HEK293 (cell line): ENCODE data around the gene SOAT2.

Source experiments
- CTCF ChIP-seq: fragments of 450-650 bp; formaldehyde crosslinking; IDR thresholded peaks from 2 replicates; pipeline ENCODE4 v1.5.1; 2016; ENCODE audit warnings: missing biosample characterization, missing genetic modification characterization
- EGR2 ChIP-seq: fragments of 450-650 bp; formaldehyde crosslinking; IDR thresholded peaks from 2 replicates; pipeline ENCODE4 v1.5.1; 2016; ENCODE audit warnings: low read depth, missing biosample characterization, missing genetic modification characterization
- KLF1 ChIP-seq: fragments of 450-650 bp; formaldehyde crosslinking; IDR thresholded peaks from 2 replicates; pipeline ENCODE4 v1.5.1; 2016; ENCODE audit warnings: missing biosample characterization, missing genetic modification characterization
- MZF1 ChIP-seq: fragments of 450-650 bp; formaldehyde crosslinking; IDR thresholded peaks from 2 replicates; pipeline ENCODE4 v1.5.1; 2017; ENCODE audit warnings: missing biosample characterization, missing genetic modification characterization, borderline replicate concordance
- ZBTB1 ChIP-seq: fragments of 450-650 bp; formaldehyde crosslinking; IDR thresholded peaks from 2 replicates; pipeline ENCODE4 v1.5.1; 2016; ENCODE audit warnings: missing biosample characterization, missing genetic modification characterization
- ZBTB17 ChIP-seq: fragments of 450-650 bp; formaldehyde crosslinking; IDR thresholded peaks from 2 replicates; pipeline ENCODE4 v1.5.1; 2016; ENCODE audit warnings: missing biosample characterization, missing genetic modification characterization
- ZNF19 ChIP-seq: fragments of 450-650 bp; formaldehyde crosslinking; IDR thresholded peaks from 2 replicates; pipeline ENCODE4; 2016; ENCODE audit warnings: missing biosample characterization, missing genetic modification characterization, low read depth
- ZNF311 ChIP-seq: fragments of 450-650 bp; formaldehyde crosslinking; IDR thresholded peaks from 2 replicates; pipeline ENCODE4 v1.5.1; 2017; ENCODE audit warnings: missing biosample characterization, missing genetic modification characterization, borderline replicate concordance
- TF ChIP-seq, protein P1 (sequence below): fragments of 450-650 bp; formaldehyde crosslinking; IDR thresholded peaks from 2 replicates; pipeline ENCODE4 v1.5.1; 2016; ENCODE audit warnings: missing biosample characterization, missing genetic modification characterization

DNA sequence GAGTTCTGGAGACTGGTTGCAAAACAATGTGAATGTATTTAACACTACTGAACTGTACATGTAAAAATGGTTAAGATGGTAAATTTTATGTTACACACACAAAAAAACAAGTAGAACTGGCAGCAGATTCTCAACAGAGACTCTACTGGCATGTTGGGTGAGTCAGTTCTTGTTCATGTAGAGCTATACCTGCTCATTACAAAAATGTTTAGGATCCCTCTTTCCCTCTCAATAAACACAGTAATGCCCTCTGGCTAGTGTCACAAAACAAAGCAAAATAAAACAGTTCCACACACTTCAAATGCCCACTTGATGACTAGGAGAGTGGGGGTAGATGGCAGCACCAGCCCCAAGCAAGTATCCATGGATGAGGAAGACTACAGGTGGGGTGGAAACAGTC is 63.6 kb downstream of the SOAT2 start:
- TF ChIP-seq CTCF (tag by site-specific recombination) (no peak), KLF1 (tag by site-specific recombination) (no peak), ZBTB17 (tag by site-specific recombination) (no peak), MZF1 (tag by site-specific recombination) (no peak), EGR2 (tag by site-specific recombination) (no peak), ZBTB1 (tag by site-specific recombination) (no peak), ZNF19 (tag by site-specific recombination) (no peak), ZNF311 (tag by site-specific recombination) (no peak)
- TF ChIP-seq, protein P1, sequence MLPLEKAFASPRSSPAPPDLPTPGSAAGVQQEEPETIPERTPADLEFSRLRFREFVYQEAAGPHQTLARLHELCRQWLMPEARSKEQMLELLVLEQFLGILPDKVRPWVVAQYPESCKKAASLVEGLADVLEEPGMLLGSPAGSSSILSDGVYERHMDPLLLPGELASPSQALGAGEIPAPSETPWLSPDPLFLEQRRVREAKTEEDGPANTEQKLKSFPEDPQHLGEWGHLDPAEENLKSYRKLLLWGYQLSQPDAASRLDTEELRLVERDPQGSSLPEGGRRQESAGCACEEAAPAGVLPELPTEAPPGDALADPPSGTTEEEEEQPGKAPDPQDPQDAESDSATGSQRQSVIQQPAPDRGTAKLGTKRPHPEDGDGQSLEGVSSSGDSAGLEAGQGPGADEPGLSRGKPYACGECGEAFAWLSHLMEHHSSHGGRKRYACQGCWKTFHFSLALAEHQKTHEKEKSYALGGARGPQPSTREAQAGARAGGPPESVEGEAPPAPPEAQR (tag by site-specific recombination), result no peak
